NCI-H1436 treated with DMSO at 0.1 percent for 48 hours (cell line): ENCODE measurements around the gene RND1.
A peak's percentile ranks its signal among the peaks of the same experiment; 100 is the strongest.
"Not testable (repeated sequence)": the region's sequence is repeated elsewhere in the genome, so short reads cannot be mapped to it uniquely, and the experiment has no call there.

Experiments
- DNase-seq: peaks from one replicate; lab custom pipeline; 2025; lab: John Stamatoyannopoulos, UW

RND1 gene

DNA sequence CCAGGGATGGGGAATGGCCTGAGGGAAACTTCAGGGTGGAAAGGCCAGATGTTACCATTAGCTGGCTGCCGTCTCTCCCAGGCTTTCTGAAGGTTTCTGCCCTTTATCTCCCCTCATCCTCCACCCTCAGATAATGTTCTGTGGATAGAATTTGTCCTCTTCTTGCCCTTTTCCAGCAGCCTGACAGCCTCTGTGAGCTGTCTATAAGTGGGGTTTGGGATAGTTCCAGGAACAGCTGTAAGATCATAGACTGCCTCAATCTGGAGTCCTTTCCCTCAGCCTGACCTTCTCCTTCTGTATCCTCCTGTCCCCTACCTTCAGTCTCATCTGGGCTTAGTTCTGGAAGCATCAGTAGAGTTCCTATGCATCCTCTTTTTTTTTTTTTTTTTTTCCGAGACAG, 2.8 kb upstream of the RND1 start:
- no peak for DNase-seq

DNA sequence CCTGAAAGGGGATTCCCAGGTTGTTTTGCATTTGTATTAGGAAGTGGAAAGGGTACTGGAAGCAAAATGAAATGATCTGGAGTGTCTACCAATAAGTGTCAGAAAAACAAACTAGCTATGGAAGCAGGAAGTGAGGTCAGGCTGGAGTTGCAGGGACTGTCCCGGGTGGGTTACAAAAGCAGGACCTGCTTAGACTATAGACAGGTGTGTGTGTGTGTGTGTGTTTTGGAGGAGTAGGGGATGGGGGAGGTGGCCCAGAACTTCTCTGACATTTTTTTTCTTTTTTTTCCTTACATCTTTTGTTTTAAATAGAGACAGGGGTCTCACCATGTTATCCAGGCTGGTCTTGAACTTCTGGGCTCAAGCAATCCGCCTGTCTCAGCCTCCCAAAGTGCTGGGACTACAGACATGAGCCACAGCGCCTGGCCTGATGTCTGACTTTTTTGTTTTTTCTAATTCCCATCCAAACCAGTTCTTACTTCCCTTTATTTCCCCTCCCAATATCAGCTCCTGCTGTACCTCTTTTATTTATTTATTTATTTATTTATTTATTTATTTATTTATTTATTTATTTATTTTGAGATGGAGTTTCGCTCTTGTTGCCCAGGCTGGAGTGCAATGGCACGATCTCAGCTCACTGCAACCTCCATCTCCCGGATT, 512 bp upstream of the RND1 start:
- no peak for DNase-seq

DNA sequence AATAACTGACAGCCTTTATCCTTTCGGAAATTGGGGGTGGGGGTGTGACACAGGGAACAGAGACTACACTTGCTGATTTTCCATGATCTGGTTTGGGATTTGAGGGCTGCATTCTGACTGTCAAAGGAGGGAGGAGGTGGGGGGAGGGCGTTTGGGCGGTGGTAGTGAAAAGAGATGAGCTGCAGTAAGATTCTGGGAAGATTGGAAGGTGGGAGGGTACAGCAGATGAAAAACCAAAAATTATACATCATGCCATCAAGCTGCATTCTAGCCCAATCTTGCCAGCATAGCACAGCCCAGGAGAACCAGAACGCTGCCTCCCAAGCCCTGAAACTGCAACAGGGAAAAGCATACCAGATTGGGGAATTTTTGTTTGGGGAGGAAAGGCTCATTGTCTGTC, 2.4 kb downstream of the RND1 start:
- no peak for DNase-seq

DNA sequence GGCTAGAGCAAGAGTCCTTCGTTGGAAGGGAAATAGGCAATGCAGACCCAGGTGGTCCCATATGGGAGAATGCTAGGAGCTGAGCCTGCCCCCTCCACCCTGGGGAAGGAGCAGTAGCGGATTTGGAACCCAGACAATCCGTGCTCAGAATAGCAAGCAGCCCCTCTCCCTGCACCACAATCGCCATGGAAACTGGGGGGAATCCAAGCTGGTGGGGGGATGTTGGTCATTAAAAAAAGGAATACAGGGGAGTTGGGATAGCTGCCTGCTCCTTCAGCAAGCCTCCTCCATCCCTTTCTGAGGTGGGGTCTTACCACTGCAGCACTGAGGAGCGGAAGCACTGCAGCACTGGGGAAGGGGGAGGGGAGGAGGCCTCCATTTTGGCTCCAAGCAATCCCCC, 2.9 kb downstream of the RND1 start:
- DNase-seq = no peak

DNA sequence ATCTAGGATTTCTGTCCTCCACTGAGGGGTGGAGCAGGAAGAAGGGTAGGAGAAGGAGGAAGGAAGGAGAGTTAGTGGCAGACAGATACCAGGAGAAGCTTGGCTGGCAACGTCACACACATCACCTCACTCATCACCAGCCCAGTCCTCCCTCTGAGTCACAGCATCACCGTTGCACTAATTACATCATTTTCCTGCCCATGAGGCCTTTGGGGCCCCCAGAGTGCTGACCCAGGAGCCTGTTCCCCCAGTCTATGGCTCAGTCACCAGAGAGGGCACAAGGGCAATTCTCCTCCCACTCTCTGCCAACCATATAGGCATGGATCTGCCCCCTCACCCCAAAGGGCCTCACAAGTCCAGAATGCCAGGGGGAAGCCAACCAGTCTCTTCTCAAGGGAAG, 4.6 kb downstream of the RND1 start:
- DNase-seq = no peak

DNA sequence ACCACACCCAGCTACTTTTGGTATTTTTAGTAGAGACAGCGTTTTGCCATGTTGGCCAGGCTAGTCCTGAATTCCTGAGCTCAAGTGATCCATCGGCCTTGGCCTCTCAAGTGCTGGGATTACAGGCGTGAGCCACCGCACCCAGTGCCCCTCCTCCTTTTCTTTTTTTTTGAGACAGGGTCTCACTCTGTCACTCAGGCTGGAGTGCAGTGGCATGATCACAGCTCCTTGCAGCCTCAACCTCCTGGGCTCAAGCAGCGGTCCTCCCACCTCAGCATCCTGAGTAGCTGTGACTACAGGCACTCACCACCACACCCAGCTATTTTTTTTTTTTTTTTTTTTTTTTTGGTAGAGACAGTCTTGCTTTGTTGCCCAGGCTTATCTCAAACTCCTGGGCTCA, 5.4 kb downstream of the RND1 start:
- DNase-seq = not testable (repeated sequence)

DNA sequence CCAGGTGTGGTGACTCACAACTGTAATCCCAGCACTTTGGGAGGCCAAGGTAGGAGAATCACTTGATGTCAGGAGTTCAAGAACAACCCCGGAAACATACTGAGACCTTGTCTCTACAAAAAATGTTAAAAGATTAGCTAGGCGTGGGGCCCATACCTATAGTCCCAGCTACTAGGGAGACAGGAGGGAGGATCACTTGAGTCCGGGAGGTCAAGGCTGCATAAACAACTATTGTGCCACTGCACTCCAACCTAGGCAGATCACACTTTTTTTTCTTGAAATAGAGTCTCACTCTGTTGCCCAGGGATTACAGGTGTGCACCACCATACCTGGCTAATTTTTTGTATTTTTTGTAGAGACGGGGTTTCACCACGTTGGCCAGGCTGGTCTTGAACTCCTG, 6.1 kb downstream of the RND1 start:
- DNase-seq = no peak

DNA sequence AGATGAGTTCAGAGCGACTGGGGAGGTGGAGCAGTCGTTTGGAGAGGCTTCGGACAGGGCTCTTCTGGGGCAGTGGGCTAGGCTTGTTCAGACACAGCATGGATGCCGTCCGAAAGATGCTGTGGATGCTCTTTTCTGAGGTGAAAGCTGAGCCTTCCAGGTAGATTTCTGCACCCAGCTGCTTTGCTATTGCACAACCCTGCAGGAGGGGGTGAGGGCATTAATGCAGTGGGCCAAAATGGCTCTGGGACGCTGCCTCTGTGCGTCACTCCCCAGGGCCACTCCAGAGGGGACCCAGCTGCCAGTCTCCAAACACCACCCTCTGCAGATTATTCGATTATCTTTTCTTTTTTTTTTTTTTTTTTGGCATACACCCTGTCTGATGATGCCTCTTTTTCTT, 7.6 kb downstream of the RND1 start:
- DNase-seq = no peak

DNA sequence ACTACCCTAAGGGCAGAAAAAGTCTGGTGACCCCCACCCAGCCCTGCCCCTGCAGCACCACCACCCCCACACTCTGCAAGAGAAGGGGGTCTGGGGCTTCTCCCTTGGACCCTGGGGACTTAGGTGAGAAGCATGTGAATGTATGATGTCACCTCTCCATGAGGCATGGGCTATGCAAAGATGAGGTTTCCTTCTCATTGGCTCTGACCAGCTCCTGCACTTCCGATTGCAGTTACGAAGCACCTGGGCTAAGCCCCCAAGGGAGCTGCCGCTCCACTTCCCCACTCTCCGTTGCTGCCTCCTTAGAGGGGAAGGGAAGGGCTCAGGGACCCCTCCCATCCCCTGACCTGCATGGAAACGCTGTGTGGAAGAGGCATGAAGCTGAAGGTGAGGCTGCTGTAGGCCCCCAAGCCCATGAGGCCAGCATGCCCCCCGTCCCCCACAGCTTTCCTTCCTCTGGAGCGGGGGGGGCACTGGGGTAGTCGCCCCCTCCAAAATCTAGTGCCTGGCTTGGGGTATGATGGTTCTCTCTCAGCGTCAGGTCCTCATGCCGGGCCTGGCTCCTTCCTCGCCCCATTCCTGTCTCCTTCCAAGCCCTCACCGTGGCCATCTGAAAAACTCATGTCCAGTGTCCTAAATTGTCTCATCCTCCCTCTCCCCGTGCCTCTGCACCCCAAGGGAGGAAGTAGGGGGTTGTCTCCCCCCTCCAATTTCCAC, 8.2 kb downstream of the RND1 start:
- peak; percentile 42 for DNase-seq

DNA sequence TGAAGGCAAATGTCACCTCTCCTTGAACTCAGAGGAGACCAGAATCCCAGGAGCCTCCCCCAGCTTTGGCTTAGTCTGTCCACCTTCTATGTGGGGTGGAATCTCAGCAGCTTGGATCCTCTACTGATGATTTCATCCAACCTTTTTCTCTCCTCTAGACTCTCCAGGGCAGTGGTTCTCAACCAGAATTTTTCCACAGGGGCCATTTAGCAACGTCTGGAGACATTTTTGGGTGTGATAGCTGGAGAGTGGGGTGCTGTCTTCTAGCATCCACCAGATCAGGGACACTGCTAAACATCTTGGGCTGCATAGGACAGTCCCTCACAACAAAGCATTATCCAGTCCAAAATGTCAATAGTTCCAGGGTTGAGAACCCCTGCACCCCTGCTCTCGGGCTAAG, 9.3 kb downstream of the RND1 start:
- no peak for DNase-seq

DNA sequence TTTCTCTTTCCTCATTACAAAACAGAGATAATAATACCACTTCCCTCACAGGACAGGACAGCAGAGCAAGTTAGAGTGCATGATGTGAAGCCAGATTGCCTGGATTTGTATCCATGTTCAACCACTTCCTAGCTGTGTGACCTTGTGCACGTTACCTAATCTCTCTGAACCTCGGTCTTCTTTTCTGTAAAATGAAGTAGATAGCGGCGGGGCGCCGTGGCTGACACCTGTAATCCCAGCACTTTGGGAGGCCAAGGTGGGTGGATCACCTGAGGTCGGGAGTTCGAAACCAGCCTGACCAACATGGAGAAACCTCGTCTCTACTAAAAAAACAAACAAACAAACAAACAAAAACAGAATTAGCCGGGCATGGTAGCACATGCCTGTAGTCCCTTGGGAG, 10.7 kb downstream of the RND1 start:
- not testable (repeated sequence) for DNase-seq

DNA sequence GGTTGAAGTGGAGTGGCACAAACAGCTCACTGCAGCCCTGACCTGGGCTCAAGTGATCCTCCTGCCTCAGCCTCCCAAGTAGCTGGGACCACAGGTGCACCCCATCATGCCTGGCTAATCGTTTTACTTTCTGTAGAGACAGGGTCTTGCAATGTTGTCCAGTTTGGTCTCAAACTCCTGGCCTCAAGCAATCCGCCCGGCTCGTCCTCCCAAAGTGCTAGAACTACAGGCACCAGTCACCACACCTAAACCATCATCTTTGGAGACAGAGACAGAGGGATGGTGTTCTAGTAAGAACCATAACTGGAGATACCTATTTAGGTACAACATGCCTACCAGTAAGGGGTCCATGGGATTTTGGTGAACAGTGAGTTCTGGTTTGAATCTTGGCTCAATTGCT, 11.2 kb downstream of the RND1 start:
- no peak for DNase-seq

DNA sequence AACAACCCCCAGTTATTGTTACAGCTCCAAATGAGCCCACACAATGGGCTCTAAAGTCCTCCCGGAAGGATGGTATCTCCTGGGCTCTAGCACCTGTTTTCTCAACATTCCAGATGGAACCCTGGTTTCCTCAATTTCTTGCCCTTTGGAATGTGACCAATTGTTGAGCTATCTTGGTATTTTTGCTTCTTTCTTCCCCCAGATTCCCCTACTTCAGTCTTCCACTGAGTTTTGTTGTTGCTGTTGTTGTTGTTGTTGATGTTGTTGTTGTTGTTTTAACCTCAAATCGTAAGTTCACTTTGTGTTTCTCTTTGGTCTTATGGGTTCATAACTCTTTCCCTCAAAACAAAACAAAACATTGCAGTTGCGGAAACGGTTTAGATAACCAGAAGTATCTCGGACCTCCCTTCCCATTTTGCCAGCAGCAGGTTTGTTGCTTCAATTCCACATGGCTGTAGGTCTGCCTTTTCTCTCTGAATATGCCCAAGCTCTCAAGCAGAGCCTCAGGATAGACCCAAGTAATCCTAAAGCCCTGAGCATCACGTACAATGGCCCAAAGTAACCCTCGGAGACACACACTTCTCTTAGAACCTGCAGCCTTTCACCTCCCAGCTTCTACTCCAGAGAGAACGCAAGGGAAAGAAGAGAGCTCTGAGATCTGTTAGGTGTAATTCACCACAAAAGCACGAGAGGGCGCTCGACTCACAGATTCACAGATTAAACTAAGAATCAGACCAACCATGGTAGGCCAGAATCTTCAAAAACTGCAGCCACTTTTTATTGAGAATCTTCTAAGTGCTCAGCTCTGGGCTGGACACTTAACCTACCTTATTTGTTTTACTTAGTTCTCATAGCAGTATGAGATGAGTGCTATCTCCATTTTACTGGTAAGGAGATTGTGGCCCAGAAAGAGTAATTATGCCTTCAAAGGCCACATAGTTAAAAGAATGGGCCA, 12.7 kb downstream of the RND1 start:
- peak; percentile 67 for DNase-seq

DNA sequence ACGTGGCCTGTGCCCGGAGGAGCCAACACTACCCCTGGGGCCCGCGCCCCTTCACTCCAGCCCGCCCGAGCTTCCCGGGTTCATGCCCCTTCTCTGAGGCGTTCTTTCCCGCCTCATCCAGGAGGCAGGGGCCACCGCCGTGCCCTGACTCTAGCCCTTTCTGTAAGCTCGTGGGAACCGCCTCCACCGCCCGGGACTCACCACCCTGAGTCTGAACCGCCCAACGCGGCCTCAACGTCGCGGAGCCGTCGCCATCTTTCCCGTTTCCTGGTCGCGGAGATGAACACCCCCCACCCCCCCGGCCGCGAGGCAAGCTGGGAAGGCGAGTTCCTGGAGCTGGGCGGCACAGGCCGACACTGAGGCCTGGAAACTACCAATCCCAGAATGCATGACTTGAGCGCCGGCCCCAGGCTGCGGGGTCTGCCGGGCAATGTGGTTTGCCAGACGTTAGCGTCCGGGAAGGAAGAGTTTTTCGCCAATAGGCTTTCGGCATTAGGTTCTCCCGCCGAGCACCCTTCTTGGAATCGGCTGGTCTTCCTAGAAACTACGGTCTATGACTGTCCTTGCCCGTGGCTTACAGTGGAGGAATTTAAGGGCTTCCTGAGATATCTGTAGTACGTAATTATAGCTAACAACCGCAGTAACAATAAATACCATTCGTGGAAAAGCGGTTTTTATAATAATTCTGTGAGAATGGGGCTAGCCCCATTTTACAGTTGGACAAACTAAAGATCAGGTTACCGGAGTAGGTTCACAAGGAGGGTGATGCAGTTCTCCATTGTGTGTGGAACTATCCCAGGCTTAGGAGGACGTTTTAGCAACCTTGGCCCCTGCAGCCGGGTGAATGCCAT, 13.6 kb downstream of the RND1 start, which contains the start of gene DDX23:
TSS of gene DDX23 (minus strand) at position 281 of the 851 bp plus-strand sequence. CDS start 6,381 bp downstream, outside the sequence.
- peak; percentile 90 for DNase-seq

DNA sequence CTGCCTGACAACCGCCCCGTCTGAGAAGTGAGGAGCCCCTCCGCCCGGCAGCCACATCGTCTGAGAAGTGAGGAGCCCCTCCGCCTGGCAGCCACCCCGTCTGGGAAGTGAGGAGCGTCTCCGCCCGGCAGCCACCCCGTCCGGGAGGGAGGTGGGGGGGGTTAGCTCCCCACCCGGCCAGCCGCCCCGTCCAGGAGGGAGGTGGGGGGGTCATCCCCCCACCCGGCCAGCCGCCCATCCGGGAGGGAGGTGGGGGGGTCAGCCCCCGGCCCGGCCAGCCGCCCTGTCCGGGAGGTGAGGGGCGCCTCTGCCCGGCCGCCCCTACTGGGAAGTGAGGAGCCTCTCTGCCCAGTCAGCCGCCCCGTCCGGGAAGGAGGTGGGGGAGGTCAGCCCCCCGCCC, 23.6 kb downstream of the RND1 start:
- not testable (repeated sequence) for DNase-seq

DNA sequence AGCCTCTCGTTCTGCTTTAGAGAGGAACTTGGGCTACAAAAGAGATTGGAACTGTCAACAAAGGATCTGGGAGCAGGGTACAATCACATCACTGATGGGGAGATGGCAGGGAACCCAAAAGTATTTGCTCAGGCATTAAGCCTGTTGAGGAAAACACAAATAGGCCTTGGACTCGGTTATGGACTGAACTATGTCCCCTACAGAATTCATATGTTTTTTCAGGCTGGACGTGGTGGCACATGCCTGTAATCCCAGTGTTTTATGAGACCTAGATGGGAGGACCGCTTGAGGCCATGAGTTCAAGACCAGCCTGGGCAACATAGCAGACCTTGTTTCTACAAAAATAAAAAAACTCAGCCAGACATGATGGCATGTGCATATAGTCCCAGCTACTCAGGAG, 27.6 kb downstream of the RND1 start:
- no peak for DNase-seq

DNA sequence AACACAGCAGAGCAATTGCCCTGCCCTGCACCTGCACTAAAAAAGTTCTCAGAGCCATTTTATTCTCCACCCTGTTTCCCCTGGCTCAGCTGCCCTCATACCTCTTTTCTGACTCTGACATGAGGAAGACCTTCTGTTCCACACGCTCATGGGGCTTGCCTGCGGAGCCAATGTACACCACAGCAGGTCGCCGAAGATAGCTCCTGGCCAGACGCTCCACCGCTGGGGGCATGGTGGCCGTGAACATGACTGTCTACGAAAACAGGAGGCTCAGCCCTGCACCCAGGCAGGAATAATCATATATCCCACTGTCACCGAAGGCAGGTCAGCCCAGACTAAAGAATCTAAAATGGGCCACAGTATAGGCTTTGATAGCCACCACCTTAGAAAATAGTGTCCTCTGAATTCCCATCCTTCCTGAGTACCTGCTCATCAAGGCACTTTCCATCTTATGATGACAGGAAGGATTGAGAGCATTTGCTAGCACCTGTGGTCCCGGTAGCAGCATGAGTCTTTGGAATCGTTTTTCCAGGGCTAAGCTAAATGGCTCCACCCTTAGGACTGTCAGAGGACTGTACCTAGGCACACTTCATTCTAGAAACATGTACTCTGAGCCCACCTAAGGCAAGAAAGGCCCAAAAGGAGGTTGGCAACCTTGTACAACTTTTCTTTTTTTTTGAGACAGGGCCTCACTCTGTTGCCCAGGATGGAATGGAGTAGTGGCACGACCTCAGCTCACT, 33.2 kb downstream of the RND1 start:
- no peak for DNase-seq

DNA sequence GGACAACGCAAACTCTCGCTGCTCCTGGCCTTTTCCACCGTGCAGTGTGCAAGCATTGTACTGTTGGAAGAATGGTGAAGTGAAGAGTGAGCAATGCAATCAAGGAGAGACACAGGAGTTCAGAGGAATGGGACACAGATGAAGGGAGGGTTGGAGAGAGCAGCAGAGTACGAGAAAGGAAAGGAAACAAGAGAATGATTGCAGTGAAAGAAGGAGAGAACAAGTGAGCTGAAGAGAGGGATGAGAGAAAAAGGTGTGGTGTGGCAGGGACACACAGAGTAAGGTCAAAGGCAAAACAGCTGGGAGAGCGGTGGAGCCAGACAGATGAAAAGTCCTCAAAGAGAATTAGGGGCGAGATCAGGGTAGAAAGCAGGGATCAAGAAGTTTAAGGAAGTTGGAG, 34.4 kb downstream of the RND1 start:
- no peak for DNase-seq

DNA sequence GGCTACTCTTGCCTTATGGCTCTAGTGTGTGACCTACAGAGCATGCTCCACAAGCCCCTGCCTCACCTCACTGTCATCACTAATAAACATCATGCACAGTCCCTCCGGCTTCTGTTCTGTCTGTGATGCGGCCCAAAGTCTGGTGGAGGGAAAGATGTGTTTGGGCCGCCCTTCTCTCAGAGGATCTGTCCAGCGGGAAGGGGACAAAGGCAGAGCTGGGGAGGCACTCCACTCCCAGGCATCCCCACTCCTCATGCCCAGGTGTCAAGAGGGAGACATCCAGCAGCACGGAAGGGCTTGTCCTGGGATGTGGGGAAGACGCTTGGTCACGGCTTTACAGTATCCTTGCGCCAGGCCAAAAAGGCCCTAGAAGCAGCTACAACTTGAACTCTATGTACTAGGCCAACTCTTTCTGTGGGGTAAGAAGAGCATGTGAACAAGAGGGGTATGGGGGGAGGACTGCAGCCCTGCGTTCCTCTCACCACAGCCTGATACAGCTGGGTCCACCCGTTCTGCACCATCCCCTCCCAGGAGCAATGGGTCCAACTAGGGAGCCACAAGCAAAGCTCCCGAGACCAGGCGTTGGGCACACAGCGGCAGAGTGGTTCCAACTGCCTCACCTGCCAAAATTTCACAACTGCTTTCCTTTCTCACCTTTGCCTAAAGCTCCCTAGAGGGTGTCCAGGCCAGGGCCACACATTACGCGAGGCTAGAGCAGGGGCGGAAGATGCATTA, 36.7 kb downstream of the RND1 start:
- DNase-seq = no peak

DNA sequence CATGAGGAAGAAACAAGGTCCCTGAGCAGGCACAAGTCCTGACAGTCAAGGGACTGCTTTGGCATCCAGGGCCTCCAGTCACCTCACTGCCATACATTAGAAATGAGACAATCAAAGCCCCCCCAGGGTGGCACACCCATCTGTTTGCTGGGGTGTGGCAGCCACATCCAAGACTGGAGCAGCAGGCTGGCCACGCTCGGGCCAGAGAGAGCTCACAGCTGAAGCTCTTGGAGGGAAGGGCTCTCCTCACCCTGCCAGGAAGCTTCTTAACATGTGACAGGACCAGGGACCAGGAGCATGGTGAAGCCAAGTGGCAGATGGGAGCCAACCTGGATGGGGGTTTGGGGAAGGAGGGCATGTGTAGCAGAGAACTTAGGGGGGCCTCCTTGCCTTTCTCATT, 37.4 kb downstream of the RND1 start:
- no peak for DNase-seq
